GM12891 (cell line): ENCODE measurements around the gene NHERF1.

Source experiments
- POLR2A ChIP-seq: IDR thresholded peaks from 2 replicates; pipeline ENCODE4 v1.6.1; 2011; ENCODE audit warnings: low read depth, low read length, control low read depth
- POLR2AphosphoS5 ChIP-seq: IDR thresholded peaks from 2 replicates; pipeline ENCODE4 v1.6.1; 2011; ENCODE audit warnings: low read depth, low read length, control low read depth
- POU2F2 ChIP-seq: IDR thresholded peaks from 2 replicates; pipeline ENCODE4 v1.6.1; 2011; ENCODE audit warnings: low read depth, mild to moderate bottlenecking, control low read depth, low read length, moderate library complexity
- SPI1 ChIP-seq: IDR thresholded peaks from 2 replicates; pipeline ENCODE4 v1.6.1; 2011; ENCODE audit warnings: low read depth, low read length, control low read depth

GRCh38 chr17:74785096-74785980 is 36.9 kb downstream of the NHERF1 start:
- TF ChIP-seq POLR2AphosphoS5 (no peak), POLR2A (no peak), POU2F2 (no peak), SPI1 (no peak)
